AG09319 (cell line): Measurements from ENCODE around the gene HES2.
"Not testable (repeated sequence)": the region's sequence is repeated elsewhere in the genome, so short reads cannot be mapped to it uniquely, and the experiment has no call there.

Source experiments
- DNase-seq: peaks from one replicate; pipeline ENCODE4 v3.0.0-alpha.2; 2010; ENCODE audit warnings: low read depth; ENCODE audit errors: extremely low read depth
- TF ChIP-seq, protein P1 (sequence below): IDR thresholded peaks from 2 replicates; pipeline ENCODE4 v1.5.1; 2011; ENCODE audit warnings: low read depth, mild to moderate bottlenecking, inconsistent platforms, low read length, moderate library complexity

Gene HES2

DNA sequence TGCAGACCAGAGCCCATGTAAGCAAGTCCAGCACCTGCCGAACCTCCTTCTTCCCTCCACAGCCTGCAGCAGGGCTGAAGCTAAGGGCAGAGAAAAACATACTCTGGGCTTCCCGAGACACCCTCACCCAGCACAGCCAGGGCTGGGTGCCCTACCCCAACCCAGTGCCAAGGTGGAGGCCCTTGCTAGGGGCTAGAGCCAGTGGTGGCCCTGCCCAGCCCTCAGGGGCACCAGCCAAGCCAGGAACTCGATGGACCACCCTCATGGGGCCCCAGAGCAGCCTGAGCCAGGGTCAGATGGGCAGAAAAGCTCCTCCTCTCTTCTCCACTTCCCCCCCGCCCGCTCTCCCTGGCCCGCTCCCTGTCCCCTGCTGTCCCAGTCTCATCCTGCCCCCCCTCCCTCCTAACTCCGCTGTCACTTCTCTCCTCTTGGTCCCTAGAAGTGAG is 30.3 kb upstream of the HES2 start:
- no peak for DNase-seq
- TF ChIP-seq, protein P1, sequence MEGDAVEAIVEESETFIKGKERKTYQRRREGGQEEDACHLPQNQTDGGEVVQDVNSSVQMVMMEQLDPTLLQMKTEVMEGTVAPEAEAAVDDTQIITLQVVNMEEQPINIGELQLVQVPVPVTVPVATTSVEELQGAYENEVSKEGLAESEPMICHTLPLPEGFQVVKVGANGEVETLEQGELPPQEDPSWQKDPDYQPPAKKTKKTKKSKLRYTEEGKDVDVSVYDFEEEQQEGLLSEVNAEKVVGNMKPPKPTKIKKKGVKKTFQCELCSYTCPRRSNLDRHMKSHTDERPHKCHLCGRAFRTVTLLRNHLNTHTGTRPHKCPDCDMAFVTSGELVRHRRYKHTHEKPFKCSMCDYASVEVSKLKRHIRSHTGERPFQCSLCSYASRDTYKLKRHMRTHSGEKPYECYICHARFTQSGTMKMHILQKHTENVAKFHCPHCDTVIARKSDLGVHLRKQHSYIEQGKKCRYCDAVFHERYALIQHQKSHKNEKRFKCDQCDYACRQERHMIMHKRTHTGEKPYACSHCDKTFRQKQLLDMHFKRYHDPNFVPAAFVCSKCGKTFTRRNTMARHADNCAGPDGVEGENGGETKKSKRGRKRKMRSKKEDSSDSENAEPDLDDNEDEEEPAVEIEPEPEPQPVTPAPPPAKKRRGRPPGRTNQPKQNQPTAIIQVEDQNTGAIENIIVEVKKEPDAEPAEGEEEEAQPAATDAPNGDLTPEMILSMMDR, result no peak

- no peak for DNase-seq
- TF ChIP-seq, protein P1, result no peak
Measured at GRCh38 chr1:6448749-6449631, 29.3 kb upstream of the HES2 start.

GRCh38 chr1:6447818-6448748 is 28.4 kb upstream of the HES2 start:
- TF ChIP-seq, protein P1, result no peak
- DNase-seq, result no peak

DNA sequence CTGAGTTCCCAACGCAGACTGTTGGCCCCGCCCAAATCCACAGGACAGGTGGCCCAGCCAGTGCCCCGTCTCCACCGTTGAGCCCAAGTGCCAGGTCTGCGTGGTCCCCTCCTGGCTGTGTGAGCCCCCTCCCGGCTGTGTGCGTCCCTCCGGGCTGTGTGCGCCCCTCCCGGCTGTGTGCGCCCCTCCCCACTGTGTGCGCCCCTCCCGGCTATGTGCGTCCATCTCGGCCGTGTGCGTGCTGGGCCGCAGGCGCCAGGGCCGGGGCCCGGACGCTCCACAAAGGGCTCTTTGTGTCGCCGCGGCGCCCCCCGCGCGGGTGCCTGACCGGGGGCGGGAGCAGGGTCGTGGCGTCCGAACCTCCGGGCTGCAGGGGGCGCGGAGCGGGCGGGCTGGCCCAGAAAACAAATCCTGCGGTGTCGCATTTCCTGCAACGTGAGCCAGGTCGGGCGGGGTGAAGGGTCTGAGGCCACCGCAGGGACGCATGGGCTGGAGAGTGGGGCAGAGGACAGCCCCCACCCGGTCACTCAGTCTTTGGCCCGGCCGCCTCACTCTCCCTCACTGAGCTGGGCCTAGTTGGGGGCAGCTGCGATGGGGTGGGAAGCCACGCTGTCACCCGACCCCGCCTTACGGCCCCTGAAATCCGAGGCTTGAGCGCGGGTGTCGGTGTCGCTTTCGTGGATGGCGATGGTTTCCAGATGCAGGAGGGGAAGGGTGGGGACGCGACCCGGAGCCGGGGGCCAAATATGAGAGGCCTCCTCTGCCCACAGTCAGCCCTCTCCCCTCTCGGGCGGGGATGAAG is 27.5 kb upstream of the HES2 start:
- TF ChIP-seq, protein P1, result no peak
- DNase-seq, result no peak

- no peak for DNase-seq
- TF ChIP-seq, protein P1, result no peak
Measured at GRCh38 chr1:6446665-6447015, 26.9 kb upstream of the HES2 start.

GRCh38 chr1:6445929-6446328 is 26.2 kb upstream of the HES2 start:
- DNase-seq, result not testable (repeated sequence)

DNA sequence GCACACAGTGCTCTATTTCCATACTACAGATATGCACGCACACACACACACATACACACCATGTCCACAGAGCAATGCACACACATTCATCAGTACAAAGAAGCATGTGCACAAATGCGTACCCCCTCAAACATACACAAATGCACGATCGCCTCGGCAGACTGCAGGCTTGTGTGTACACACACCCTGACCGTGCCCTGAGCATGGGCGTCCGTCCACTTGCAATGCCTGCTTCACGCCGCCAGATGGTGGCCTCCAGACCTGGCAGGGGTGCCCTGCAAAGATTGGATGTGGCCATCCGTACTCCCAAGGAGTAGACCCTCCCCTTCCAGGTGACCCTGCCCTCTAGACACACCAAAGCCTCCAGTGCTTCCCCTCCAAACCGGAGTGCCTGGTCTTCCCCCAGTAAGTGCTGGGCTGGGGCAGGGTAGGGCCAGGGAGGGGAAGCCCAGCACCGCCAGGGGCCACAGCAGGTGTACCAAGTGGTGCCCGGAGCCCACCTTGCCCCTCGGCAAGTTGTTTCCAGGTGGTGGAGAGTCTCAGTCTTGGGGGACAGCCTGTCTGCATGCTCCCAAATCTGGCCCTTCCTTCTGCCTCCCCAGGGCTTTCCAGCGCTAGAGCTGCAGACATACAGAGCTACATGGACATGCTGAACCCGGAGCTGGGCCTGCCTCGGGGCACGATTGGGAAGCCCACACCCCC is 25.5 kb upstream of the HES2 start:
- no peak for DNase-seq
- TF ChIP-seq, protein P1, result peak; percentile 50
